Endothelial cell of umbilical vein (primary cell): ENCODE measurements around the gene ZBTB7C. TPM values are rescaled to one million over a fixed set of nuclear protein-coding genes. Genes with fewer than 3 reads are reported as not detected.

Experiments
- BruUV-seq: library from RNA; stranded (reverse); fragments of 400-500 nt; replicated peaks from 2 replicates; lab custom pipeline; 2021; lab: Mats Ljungman, UMichigan
- CTCF ChIA-PET: fragments of 300-600, 350-600 bp; sonication (Branson Sonifier 250); formaldehyde crosslinking; loops from one replicate; lab custom pipeline; 2021; ENCODE audit warnings: antibody characterized with exemption, inconsistent platforms; lab: Charles Lee
- POLR2A ChIA-PET: fragments of 300-600, 350-600 bp; sonication (Branson Sonifier 250); formaldehyde crosslinking; loops from one replicate; lab custom pipeline; 2021; ENCODE audit warnings: antibody characterized with exemption, inconsistent platforms; lab: Charles Lee
- DNase-seq: peaks from one replicate; pipeline ENCODE4 v3.0.0-alpha.2; 2011; ENCODE audit warnings: low read depth, low spot score
- FAIRE-seq: peaks from 2 replicates; lab custom pipeline; 2011; peaks lifted over from hg19 to GRCh38; lab: Jason Lieb, UNC
- H2AFZ ChIP-seq: 2 replicates; pipeline ENCODE4 v1.6.0; 2012; ENCODE audit warnings: low read depth, low read length, control low read depth, inconsistent platforms
- H3K27ac ChIP-seq: 2 replicates; pipeline ENCODE4 v1.5.1; 2011; ENCODE audit warnings: low read depth, mild to moderate bottlenecking, control low read depth, low read length, moderate library complexity; ENCODE audit not compliant: insufficient read depth
- H3K27me3 ChIP-seq, 2 experiments: 2 replicates each; pipeline versions ENCODE4 v1.6.0 to v1.6.1; 2011; ENCODE audit warnings: low read length in 2 of 2, mixed read lengths in 1 of 2; ENCODE audit not compliant: control insufficient read depth in 2 of 2, insufficient read depth in 2 of 2
- H3K36me3 ChIP-seq, 2 experiments: 2 replicates in 1 of 2; 3 replicates in 1 of 2; pipeline ENCODE4 v1.5.1; 2011; ENCODE audit warnings: low read length in 2 of 2, mild to moderate bottlenecking in 1 of 2, moderate library complexity in 1 of 2; ENCODE audit not compliant: control insufficient read depth in 2 of 2, insufficient read depth in 2 of 2; ENCODE audit errors: extremely low read depth in 1 of 2
- H3K4me1 ChIP-seq: 3 replicates; pipeline ENCODE4 v1.5.1; 2011; ENCODE audit warnings: mild to moderate bottlenecking, low read length; ENCODE audit not compliant: control insufficient read depth, insufficient read depth; ENCODE audit errors: extremely low read depth
- H3K4me2 ChIP-seq: 2 replicates; pipeline ENCODE4 v1.6.1; 2011; ENCODE audit warnings: low read length, control low read depth, mixed read lengths; ENCODE audit not compliant: insufficient read depth
- H3K4me3 ChIP-seq, 3 experiments: fragments of 200-600 bp in 1 of 3; sonication (generic), shearing (Covaris generic) in 1 of 3; replicated peaks in 1 of 3; 2 replicates each; pipeline ENCODE4 v1.5.1; 2011 to 2016; ENCODE audit warnings: control low read depth in 3 of 3, low read length in 3 of 3, mild to moderate bottlenecking in 2 of 3, inconsistent platforms in 1 of 3, low read depth in 1 of 3, moderate library complexity in 1 of 3; ENCODE audit not compliant: insufficient read depth in 1 of 3
- H3K79me2 ChIP-seq: 2 replicates; pipeline ENCODE4 v1.6.0; 2012; ENCODE audit warnings: low read length, inconsistent platforms; ENCODE audit not compliant: control insufficient read depth, insufficient read depth
- H3K9ac ChIP-seq: replicated peaks from 2 replicates; pipeline ENCODE3; 2011; ENCODE audit warnings: low read length, control low read depth; ENCODE audit not compliant: insufficient read depth; ENCODE audit errors: extremely low read depth
- H3K9me1 ChIP-seq: replicated peaks from 3 replicates; pipeline ENCODE4 v1.6.0; 2011; ENCODE audit warnings: mild to moderate bottlenecking, low read length; ENCODE audit not compliant: control insufficient read depth, insufficient read depth; ENCODE audit errors: extremely low read depth
- H3K9me3 ChIP-seq: replicated peaks from 2 replicates; pipeline ENCODE4 v1.5.1; 2012; ENCODE audit warnings: low read length, inconsistent platforms; ENCODE audit not compliant: control insufficient read depth, insufficient read depth
- H4K20me1 ChIP-seq: replicated peaks from 2 replicates; pipeline ENCODE3; 2011; ENCODE audit warnings: mild to moderate bottlenecking, low read length; ENCODE audit not compliant: control insufficient read depth, insufficient read depth; ENCODE audit errors: extremely low read depth
- CTCF ChIP-seq, 2 donors: IDR thresholded peaks; 1 replicate in 1 of 2; 2 replicates in 1 of 2; pipeline ENCODE4 v1.5.1; 2011; ENCODE audit warnings: low read length in 2 of 2, mild to moderate bottlenecking in 2 of 2, moderate library complexity in 2 of 2, control low read depth in 1 of 2, inconsistent platforms in 1 of 2, low read depth in 1 of 2; ENCODE audit not compliant: insufficient read depth in 1 of 2; ENCODE audit errors: extremely low read depth in 1 of 2
- EZH2 ChIP-seq: IDR thresholded peaks from 2 replicates; pipeline ENCODE4 v1.6.1; 2012; ENCODE audit warnings: borderline replicate concordance, low read depth, mild to moderate bottlenecking, moderate library complexity, low read length, inconsistent platforms; ENCODE audit not compliant: severe bottlenecking
- FOS ChIP-seq: IDR thresholded peaks from 2 replicates; pipeline ENCODE4 v1.6.1; 2011; ENCODE audit warnings: mild to moderate bottlenecking, low read length, moderate library complexity, borderline replicate concordance; ENCODE audit not compliant: insufficient read depth
- GATA2 ChIP-seq: IDR thresholded peaks from 2 replicates; pipeline ENCODE4 v1.7.0; 2011; ENCODE audit warnings: low read depth, mild to moderate bottlenecking, moderate library complexity, mixed read lengths, low read length; ENCODE audit not compliant: insufficient read length, insufficient read depth
- JUN ChIP-seq: IDR thresholded peaks from 2 replicates; pipeline ENCODE4 v1.6.1; 2011; ENCODE audit warnings: borderline replicate concordance, low read depth; ENCODE audit not compliant: insufficient read length, insufficient read depth
- MAX ChIP-seq: IDR thresholded peaks from 2 replicates; pipeline ENCODE4 v1.6.1; 2011; ENCODE audit not compliant: insufficient read depth, insufficient read length
- MYC ChIP-seq: IDR thresholded peaks from one replicate; pipeline ENCODE4 v1.6.1; 2011; ENCODE audit warnings: mild to moderate bottlenecking, low read depth, low read length
- POLR2A ChIP-seq: IDR thresholded peaks from 2 replicates; pipeline ENCODE4 v1.6.1; 2012; ENCODE audit warnings: low read depth, mild to moderate bottlenecking, control low read depth, low read length
- POLR2AphosphoS5 ChIP-seq: IDR thresholded peaks from 2 replicates; pipeline ENCODE4 v1.6.1; 2012; ENCODE audit warnings: low read depth, mild to moderate bottlenecking, control low read depth, low read length, moderate library complexity; ENCODE audit not compliant: insufficient read depth
- dilution Hi-C: fragments of 300-500 bp; cut with MboI; formaldehyde crosslinking; loops from one replicate; pipeline ENCODE4 v1.15.0; 2019; ENCODE audit warnings: low sequenced_read_pairs; ENCODE audit not compliant: extremely low pct_ligation_motif_present
- intact Hi-C: fragments of 100-400 bp; cut with micrococcal nuclease; formaldehyde crosslinking; loops from one replicate; pipeline ENCODE4 v1.10.0; 2022
- polyA plus RNA-seq, 4 experiments: library from polyadenylated mRNA; depleted of rRNA in 3 of 4; stranded (reverse) in 3 of 4; unstranded in 1 of 4; fragments of >200 nt; gene quantifications; 2 replicates each; pipeline versions ENCODE4 v1.2.1 to v1.2.3, GENCODE V29; 2011 to 2012; ENCODE audit warnings: missing spikeins in 1 of 4
- total RNA-seq: library from RNA; stranded (reverse); gene quantifications from 2 replicates; pipeline ENCODE4 v1.2.3, GENCODE V29; 2021

Gene ZBTB7C
- total and polyA plus RNA-seq, 2 donors (not counting 3 experiments of a cell fraction or from before 2014, with no cell fraction given) = not detected

GRCh38 chr18:48113691-48114090 is 295.5 kb downstream of the ZBTB7C start:
- POLR2A ChIA-PET = no interaction called here
- Histone ChIP-seq H3K9me3 (no peaks in the 10 kb centered on the region), H3K27me3 (no peaks in the 10 kb centered on the region), H4K20me1 (no peaks in the 10 kb centered on the region), H3K27ac (no peak overlapping the region), H3K36me3 (no peaks in the 10 kb centered on the region), H3K79me2 (no peaks in the 10 kb centered on the region), H3K9me1 (no peaks in the 10 kb centered on the region), H3K4me3 (no peak overlapping the region), H3K4me1 (no peaks in the 10 kb centered on the region), H3K9ac (no peak overlapping the region), H3K4me2 (no peak overlapping the region), H2AFZ (no peak overlapping the region)
- no peak for TF ChIP-seq CTCF (IDR thresholded peaks at IDR 0.05; ENCODE audit: extremely low read depth in 1 of 2, insufficient read depth in 1 of 2, low read depth in 1 of 2, low read length in 2 of 2)
- no peak for TF ChIP-seq FOS
- TF ChIP-seq MYC = no peak
- no peak for TF ChIP-seq MAX
- TF ChIP-seq GATA2 = no peak
- no peak for DNase-seq
- dilution Hi-C loops = no loop called here
- CTCF ChIA-PET = no interaction called here
- no peak for FAIRE-seq
- intact Hi-C loops = no loop called here
- no TSS peak for BruUV-seq

GRCh38 chr18:48111587-48111986 is 297.6 kb downstream of the ZBTB7C start:
- CTCF ChIA-PET = no interaction called here
- intact Hi-C loops = no loop called here

More at GRCh38 chr18:48111587-48111986, 297.6 kb downstream of the ZBTB7C start:
- H3K79me2 ChIP-seq = no peaks in the 10 kb centered on the region
- H3K27me3 ChIP-seq = no peaks in the 10 kb centered on the region
- H3K9me3 ChIP-seq = no peaks in the 10 kb centered on the region
- H3K27ac ChIP-seq = no peak overlapping the region
- H4K20me1 ChIP-seq = no peaks in the 10 kb centered on the region
- DNase-seq (no peak), FAIRE-seq (no peak)
- no peaks in the 10 kb centered on the region for H3K36me3 ChIP-seq
- POLR2A ChIA-PET = no interaction called here
- no peaks in the 10 kb centered on the region for H3K4me1 ChIP-seq
- no peaks in the 10 kb centered on the region for H3K9me1 ChIP-seq
- TF ChIP-seq MYC = no peak
- TF ChIP-seq POLR2AphosphoS5 = no peak
- TF ChIP-seq POLR2A = no peak
- TF ChIP-seq EZH2 = no peak
- TF ChIP-seq FOS = no peak
- TF ChIP-seq JUN = no peak
- TF ChIP-seq CTCF (IDR thresholded peaks at IDR 0.05; ENCODE audit: extremely low read depth in 1 of 2, insufficient read depth in 1 of 2, low read depth in 1 of 2, low read length in 2 of 2) = no peak
- TF ChIP-seq MAX = no peak
- no peak for TF ChIP-seq GATA2
- H3K9ac ChIP-seq = no peak overlapping the region
- no peak overlapping the region for H3K4me2 ChIP-seq
- H2AFZ ChIP-seq = no peak overlapping the region
- no TSS peak for BruUV-seq
- H3K4me3 ChIP-seq = no peak overlapping the region
- dilution Hi-C loops = no loop called here
